Epithelial cell of proximal tubule (primary cell): ENCODE measurements around the gene ENDOD1. TPM values are rescaled to one million over a fixed set of nuclear protein-coding genes. Genes with fewer than 3 reads are reported as not detected.

Experiments used
- DNase-seq: peaks from one replicate; pipeline ENCODE4 v3.0.0-alpha.2; 2011; ENCODE audit warnings: low read depth
- H3K4me3 ChIP-seq: 2 replicates; pipeline ENCODE4 v1.5.1; 2011; ENCODE audit warnings: low read depth, mild to moderate bottlenecking, low read length
- CTCF ChIP-seq: conservative IDR thresholded peaks from 2 replicates; pipeline ENCODE4 v1.5.1; 2012; ENCODE audit warnings: low read depth, mild to moderate bottlenecking, low read length
- total RNA-seq: library from RNA; depleted of rRNA; stranded (reverse); fragments of >200 nt; gene quantifications from 2 replicates; pipeline ENCODE4 v1.2.3, GENCODE V29; 2015

ENDOD1 gene
- total RNA-seq, 1 donor from 2014 or later, result 36.6 TPM

- H3K4me3 ChIP-seq, result no peak overlapping the region
- DNase-seq, result no peak
- no peak for TF ChIP-seq CTCF
Measured at GRCh38 chr11:95156133-95156721, 66.6 kb downstream of the ENDOD1 start.

DNA sequence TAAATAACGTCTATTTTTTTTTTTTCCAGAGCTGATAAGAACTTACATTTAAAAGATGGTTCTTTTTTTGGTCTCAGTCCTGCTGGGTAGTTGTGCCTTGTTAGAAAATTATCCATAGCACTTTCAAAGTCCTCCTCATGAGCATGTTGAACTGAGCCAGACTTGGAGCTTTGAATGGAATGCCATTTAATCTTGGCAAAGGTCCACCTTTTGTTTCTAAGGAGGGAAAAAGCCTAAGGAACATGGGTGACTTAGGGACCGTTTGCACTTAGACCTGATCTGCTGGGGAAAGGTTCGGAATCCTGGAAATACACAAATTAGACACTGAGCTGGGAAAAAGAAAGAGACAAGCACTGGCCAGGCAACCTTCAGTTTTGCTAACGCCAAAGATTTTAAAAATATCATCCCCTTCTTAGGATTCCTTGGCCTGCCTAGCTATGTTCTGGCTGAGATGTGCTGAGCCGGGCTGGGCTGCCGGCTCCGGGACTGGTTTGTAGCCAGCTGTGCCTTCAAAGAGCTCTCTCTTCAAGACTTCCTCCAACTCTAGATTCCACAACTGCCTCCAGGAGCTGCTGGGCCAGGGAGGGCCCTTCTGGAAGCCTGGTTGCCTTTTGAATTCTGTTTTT is 67.4 kb downstream of the ENDOD1 start:
- H3K4me3 ChIP-seq, result no peak overlapping the region
- no peak for DNase-seq
- TF ChIP-seq CTCF, result no peak

- no peak for DNase-seq
- TF ChIP-seq CTCF, result no peak
- H3K4me3 ChIP-seq, result no peak overlapping the region
Measured at GRCh38 chr11:95157824-95158223, 68.2 kb downstream of the ENDOD1 start.

- TF ChIP-seq CTCF, result no peak
- no peak for DNase-seq
- no peak overlapping the region for H3K4me3 ChIP-seq
Measured at GRCh38 chr11:95161248-95161647, 71.6 kb downstream of the ENDOD1 start.

DNA sequence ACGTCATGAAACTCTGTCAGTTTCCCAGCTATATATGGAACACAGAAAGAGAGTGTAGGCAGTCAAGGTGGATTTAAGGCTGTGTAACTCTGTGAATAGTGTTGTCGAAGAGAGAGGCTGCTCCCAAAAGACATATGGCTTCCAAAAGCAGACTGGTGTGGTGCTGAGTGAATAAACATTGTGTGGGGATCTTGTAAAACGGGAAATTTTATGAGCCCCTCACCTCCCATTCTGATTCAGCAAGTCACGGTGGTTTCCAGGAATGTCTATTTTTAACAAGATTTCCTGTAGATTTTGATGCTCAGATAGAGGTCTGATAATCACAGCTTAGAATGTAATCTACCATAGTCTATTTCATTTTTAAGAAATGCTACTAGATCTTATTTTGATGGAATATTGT is 73.5 kb downstream of the ENDOD1 start:
- TF ChIP-seq CTCF, result no peak
- H3K4me3 ChIP-seq, result no peak overlapping the region
- DNase-seq, result no peak

DNA sequence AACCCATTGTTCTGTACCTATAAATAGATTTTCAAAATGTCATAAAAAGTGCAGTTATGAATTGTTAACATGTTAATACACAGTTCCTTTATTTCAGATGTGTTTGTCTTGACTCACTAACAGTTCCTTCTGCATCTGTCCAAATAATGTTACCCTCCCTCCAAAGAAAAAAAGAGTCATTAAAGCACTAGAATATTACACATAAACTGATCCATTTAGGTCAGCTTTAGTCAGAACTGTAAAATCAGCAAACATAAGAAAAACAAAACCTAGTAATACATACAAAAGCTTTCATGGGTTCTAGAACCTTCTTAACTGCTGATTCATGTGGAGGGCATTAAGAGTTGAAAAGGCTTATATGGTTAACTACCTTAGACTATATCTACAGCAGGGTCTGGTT is 76.0 kb downstream of the ENDOD1 start:
- DNase-seq, result no peak
- no peak overlapping the region for H3K4me3 ChIP-seq
- no peak for TF ChIP-seq CTCF

DNA sequence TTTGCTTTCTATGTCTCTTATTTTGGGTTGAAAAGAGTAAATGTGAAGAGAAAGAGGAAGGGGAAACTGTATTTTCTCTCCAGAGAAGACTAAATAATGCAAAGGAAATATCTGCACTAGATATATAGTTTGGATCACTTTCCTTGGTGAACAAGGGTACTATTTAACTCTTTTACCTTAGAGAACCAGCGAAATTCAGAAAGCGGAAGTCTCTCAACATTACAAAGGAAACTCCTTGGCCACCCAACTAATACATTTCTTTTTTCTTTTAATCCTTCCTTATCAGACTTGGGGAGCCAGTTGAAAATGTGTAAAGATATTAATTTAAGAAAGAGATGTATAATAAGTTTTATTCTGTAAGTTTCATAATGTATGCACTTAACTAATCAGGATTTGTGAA is 77.1 kb downstream of the ENDOD1 start:
- H3K4me3 ChIP-seq, result no peak overlapping the region
- no peak for TF ChIP-seq CTCF
- no peak for DNase-seq
